SK-N-SH treated with all-trans-retinoic acid at 6 μM for 48 hours (cell line): Measurements from ENCODE around the gene EVPL.

Experiments used
- CSDC2 ChIP-seq: fragments of 250-450 bp; sonication (Bioruptor Pico); IDR thresholded peaks from 2 replicates; pipeline ENCODE4 v1.5.0; 2020; ENCODE audit warnings: mild to moderate bottlenecking, moderate library complexity
- OSR1 ChIP-seq: fragments of 250-450 bp; sonication (Bioruptor Pico); IDR thresholded peaks from 2 replicates; pipeline ENCODE4 v1.8.0; 2022; ENCODE audit warnings: moderate library complexity, mild to moderate bottlenecking, inconsistent platforms

DNA sequence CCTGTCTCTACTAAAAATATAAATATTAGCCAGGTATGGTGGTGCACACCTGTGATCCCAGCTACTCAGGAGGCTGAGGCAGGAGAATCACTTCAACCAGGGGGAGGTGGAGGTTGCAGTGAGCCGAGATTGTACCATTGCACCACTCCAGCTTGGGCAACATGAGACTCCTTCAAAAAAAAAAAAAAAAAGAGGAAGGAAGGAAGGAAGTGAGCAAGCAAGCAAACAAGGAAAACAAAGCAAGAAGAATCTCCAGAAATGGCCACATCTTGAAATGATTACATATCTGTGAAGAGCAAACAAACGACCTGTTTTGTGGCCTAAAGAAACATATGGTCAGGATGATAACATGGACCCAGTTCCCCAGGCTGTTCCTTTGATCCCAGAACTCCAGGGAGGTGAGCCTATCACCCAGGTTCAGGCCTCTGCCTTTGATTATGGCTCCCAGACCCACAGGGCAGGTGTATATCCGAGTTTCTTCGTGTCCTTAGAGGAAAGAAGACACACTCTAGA lies 57.0 kb downstream of the EVPL start:
- TF ChIP-seq CSDC2 (CRISPR knock-in tag) (no peak), OSR1 (CRISPR knock-in tag) (no peak)
